ENCODE results near the gene ABHD16A. TPM values are rescaled to one million over a fixed set of nuclear protein-coding genes. Genes with fewer than 3 reads are reported as not detected.

Gene ABHD16A
- total and polyA plus RNA-seq, 2 of the 13 experiments (the other 11 are each of a cell fraction or from before 2014, with no cell fraction given) = 43.5 to 45.4 TPM

DNA sequence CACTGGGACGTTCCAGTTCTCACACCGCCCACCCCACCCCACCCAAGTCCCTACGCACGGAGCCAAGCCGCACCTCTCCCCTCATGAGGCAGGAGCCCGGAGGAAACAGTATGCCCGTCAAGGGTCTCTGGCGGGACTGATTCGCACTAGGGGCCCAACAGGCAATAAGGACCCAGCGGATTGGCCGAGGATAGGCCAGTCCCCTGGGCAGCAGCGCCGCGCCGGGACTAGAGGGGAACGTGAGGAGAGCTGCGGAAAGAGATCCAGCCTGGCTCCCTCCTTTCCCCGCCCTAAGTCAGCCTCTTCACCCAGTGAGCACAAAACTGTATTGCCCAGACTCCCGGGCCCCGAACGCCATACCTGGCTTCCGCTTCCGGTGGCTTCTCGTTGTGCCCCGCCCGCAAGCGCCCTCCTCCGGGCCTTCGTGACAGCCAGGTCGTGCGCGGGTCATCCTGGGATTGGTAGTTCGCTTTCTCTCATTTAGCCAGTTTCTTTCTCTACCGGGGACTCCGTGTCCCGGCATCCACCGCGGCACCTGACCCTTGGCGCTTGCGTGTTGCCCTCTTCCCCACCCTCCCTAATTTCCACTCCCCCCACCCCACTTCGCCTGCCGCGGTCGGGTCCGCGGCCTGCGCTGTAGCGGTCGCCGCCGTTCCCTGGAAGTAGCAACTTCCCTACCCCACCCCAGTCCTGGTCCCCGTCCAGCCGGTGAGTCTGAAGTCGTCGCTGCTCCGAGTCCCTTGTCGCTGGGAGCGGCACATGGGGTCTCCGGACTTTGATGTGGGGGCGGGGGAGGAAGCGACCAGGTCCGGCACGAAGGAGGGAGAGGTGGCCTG lies 37.4 kb downstream of the ABHD16A start, which contains the start of gene CSNK2B (continued):
- TF ChIP-seq, protein P1, sequence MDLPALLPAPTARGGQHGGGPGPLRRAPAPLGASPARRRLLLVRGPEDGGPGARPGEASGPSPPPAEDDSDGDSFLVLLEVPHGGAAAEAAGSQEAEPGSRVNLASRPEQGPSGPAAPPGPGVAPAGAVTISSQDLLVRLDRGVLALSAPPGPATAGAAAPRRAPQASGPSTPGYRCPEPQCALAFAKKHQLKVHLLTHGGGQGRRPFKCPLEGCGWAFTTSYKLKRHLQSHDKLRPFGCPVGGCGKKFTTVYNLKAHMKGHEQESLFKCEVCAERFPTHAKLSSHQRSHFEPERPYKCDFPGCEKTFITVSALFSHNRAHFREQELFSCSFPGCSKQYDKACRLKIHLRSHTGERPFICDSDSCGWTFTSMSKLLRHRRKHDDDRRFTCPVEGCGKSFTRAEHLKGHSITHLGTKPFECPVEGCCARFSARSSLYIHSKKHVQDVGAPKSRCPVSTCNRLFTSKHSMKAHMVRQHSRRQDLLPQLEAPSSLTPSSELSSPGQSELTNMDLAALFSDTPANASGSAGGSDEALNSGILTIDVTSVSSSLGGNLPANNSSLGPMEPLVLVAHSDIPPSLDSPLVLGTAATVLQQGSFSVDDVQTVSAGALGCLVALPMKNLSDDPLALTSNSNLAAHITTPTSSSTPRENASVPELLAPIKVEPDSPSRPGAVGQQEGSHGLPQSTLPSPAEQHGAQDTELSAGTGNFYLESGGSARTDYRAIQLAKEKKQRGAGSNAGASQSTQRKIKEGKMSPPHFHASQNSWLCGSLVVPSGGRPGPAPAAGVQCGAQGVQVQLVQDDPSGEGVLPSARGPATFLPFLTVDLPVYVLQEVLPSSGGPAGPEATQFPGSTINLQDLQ (CRISPR knock-in tag; IDR thresholded peaks at IDR 0.05) = 0 out of 2 replicates have a peak, but pooled peaks have one; percentile 14
- 0 out of 2 replicates have a peak, but pooled peaks have one; percentile 28 for TF ChIP-seq ZNF703 (CRISPR knock-in tag; IDR thresholded peaks at IDR 0.05; ENCODE audit: borderline replicate concordance)
- peak; percentile 73; the same call in 1 of the 2 replicates for TF ChIP-seq MEIS1 (CRISPR knock-in tag; IDR thresholded peaks at IDR 0.05; ENCODE audit: borderline replicate concordance)
- TF ChIP-seq KLF12 (CRISPR knock-in tag; IDR thresholded peaks at IDR 0.05; ENCODE audit: borderline replicate concordance) = peak; percentile 67; the same call in 1 of the 2 replicates
- TF ChIP-seq, protein P2, sequence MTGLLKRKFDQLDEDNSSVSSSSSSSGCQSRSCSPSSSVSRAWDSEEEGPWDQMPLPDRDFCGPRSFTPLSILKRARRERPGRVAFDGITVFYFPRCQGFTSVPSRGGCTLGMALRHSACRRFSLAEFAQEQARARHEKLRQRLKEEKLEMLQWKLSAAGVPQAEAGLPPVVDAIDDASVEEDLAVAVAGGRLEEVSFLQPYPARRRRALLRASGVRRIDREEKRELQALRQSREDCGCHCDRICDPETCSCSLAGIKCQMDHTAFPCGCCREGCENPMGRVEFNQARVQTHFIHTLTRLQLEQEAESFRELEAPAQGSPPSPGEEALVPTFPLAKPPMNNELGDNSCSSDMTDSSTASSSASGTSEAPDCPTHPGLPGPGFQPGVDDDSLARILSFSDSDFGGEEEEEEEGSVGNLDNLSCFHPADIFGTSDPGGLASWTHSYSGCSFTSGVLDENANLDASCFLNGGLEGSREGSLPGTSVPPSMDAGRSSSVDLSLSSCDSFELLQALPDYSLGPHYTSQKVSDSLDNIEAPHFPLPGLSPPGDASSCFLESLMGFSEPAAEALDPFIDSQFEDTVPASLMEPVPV (CRISPR knock-in tag; IDR thresholded peaks at IDR 0.05) = peak; percentile 94
- TF ChIP-seq ZNF570 (CRISPR knock-in tag; IDR thresholded peaks at IDR 0.05; ENCODE audit: borderline replicate concordance) = no peak
- TF ChIP-seq, protein P3, sequence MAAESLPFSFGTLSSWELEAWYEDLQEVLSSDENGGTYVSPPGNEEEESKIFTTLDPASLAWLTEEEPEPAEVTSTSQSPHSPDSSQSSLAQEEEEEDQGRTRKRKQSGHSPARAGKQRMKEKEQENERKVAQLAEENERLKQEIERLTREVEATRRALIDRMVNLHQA (CRISPR knock-in tag; IDR thresholded peaks at IDR 0.05) = no peak
- no peak for TF ChIP-seq ATM (IDR thresholded peaks at IDR 0.05; ENCODE audit: borderline replicate concordance)
- TF ChIP-seq, protein P4, sequence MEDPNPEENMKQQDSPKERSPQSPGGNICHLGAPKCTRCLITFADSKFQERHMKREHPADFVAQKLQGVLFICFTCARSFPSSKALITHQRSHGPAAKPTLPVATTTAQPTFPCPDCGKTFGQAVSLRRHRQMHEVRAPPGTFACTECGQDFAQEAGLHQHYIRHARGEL (CRISPR knock-in tag; IDR thresholded peaks at IDR 0.05) = peak; percentile 90; the same call in 1 of the 2 replicates
- TF ChIP-seq, protein P5, sequence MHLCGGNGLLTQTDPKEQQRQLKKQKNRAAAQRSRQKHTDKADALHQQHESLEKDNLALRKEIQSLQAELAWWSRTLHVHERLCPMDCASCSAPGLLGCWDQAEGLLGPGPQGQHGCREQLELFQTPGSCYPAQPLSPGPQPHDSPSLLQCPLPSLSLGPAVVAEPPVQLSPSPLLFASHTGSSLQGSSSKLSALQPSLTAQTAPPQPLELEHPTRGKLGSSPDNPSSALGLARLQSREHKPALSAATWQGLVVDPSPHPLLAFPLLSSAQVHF (CRISPR knock-in tag; IDR thresholded peaks at IDR 0.05) = no peak
- TF ChIP-seq NPAS2 (CRISPR knock-in tag; IDR thresholded peaks at IDR 0.05; ENCODE audit: borderline replicate concordance) = no peak
- no peak; the same call in 1 of the 2 replicates for TF ChIP-seq SAFB2 (CRISPR knock-in tag; IDR thresholded peaks at IDR 0.05; ENCODE audit: borderline replicate concordance, low read depth)
- TF ChIP-seq ZNF121 (CRISPR knock-in tag; IDR thresholded peaks at IDR 0.05) = no peak
- peak; percentile 80 for TF ChIP-seq TARDBP (CRISPR knock-in tag; IDR thresholded peaks at IDR 0.05)
- TF ChIP-seq, protein P6, sequence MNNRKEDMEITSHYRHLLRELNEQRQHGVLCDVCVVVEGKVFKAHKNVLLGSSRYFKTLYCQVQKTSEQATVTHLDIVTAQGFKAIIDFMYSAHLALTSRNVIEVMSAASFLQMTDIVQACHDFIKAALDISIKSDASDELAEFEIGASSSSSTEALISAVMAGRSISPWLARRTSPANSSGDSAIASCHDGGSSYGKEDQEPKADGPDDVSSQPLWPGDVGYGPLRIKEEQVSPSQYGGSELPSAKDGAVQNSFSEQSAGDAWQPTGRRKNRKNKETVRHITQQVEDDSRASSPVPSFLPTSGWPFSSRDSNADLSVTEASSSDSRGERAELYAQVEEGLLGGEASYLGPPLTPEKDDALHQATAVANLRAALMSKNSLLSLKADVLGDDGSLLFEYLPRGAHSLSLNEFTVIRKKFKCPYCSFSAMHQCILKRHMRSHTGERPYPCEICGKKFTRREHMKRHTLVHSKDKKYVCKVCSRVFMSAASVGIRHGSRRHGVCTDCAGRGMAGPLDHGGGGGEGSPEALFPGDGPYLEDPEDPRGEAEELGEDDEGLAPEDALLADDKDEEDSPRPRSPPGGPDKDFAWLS (CRISPR knock-in tag; IDR thresholded peaks at IDR 0.05; ENCODE audit: borderline replicate concordance) = peak; percentile 71
- TF ChIP-seq, protein P7, sequence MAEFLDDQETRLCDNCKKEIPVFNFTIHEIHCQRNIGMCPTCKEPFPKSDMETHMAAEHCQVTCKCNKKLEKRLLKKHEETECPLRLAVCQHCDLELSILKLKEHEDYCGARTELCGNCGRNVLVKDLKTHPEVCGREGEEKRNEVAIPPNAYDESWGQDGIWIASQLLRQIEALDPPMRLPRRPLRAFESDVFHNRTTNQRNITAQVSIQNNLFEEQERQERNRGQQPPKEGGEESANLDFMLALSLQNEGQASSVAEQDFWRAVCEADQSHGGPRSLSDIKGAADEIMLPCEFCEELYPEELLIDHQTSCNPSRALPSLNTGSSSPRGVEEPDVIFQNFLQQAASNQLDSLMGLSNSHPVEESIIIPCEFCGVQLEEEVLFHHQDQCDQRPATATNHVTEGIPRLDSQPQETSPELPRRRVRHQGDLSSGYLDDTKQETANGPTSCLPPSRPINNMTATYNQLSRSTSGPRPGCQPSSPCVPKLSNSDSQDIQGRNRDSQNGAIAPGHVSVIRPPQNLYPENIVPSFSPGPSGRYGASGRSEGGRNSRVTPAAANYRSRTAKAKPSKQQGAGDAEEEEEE (CRISPR knock-in tag; IDR thresholded peaks at IDR 0.05; ENCODE audit: borderline replicate concordance) = no peak
- TF ChIP-seq ZMAT3 (CRISPR knock-in tag; conservative IDR thresholded peaks at IDR 0.05) = peak; percentile 82
